GM23338 (cell line): ENCODE measurements around the gene E2F6. TPM values are rescaled to one million over a fixed set of nuclear protein-coding genes. Genes with fewer than 3 reads are reported as not detected.
A peak's percentile ranks its signal among the peaks of the same experiment; 100 is the strongest.

ENCODE experiments used
- ATAC-seq: fragments of 200-7000 bp; cut with Tn5 transposase; 3 replicates; pipeline ENCODE4 v1.9.1; 2020
- DNase-seq: peaks from one replicate; pipeline ENCODE4 v3.0.0-alpha.2; 2015; ENCODE audit warnings: low spot score
- H2AFZ ChIP-seq: fragments of 200-600 bp; sonication (generic); 2 replicates; pipeline ENCODE4 v1.8.0; 2016; ENCODE audit warnings: antibody characterized with exemption, mild to moderate bottlenecking, moderate library complexity
- H3F3A ChIP-seq: fragments of 200-600 bp; sonication (generic); replicated peaks from 2 replicates; pipeline ENCODE4 v1.8.0; 2017; ENCODE audit warnings: antibody characterized with exemption, mixed run types, low read depth
- H3K27ac ChIP-seq: fragments of 200-600 bp; sonication (generic); 2 replicates; pipeline ENCODE4 v1.6.1; 2016; ENCODE audit warnings: low read depth
- H3K27me3 ChIP-seq: fragments of 200-600 bp; sonication (generic); 2 replicates; pipeline ENCODE4 v1.8.0; 2016; ENCODE audit warnings: mild to moderate bottlenecking, mixed run types, moderate library complexity; ENCODE audit not compliant: insufficient read depth
- H3K36me3 ChIP-seq: fragments of 200-600 bp; sonication (generic); 2 replicates; pipeline ENCODE4 v1.8.0; 2016; ENCODE audit warnings: mild to moderate bottlenecking; ENCODE audit not compliant: insufficient read depth
- H3K4me1 ChIP-seq: fragments of 200-600 bp; sonication (generic); 2 replicates; pipeline ENCODE4 v1.8.0; 2016; ENCODE audit warnings: mild to moderate bottlenecking, moderate library complexity; ENCODE audit not compliant: insufficient read depth
- H3K4me2 ChIP-seq: fragments of 200-600 bp; sonication (generic); 2 replicates; pipeline ENCODE4 v1.7.1; 2017; ENCODE audit warnings: mixed run types
- H3K4me3 ChIP-seq: fragments of 200-600 bp; sonication (generic); 2 replicates; pipeline ENCODE4 v1.6.1; 2016; ENCODE audit warnings: mixed run types
- H3K79me2 ChIP-seq: fragments of 200-600 bp; sonication (generic); replicated peaks from 2 replicates; pipeline ENCODE4 v1.8.0; 2017; ENCODE audit warnings: mild to moderate bottlenecking; ENCODE audit not compliant: insufficient read depth
- H3K9me2 ChIP-seq: fragments of 200-600 bp; sonication (generic); 2 replicates; pipeline ENCODE4 v1.8.0; 2017; ENCODE audit not compliant: insufficient read depth
- H4K20me1 ChIP-seq: fragments of 200-600 bp; sonication (generic); replicated peaks from 2 replicates; pipeline ENCODE4 v1.8.0; 2017; ENCODE audit warnings: mild to moderate bottlenecking; ENCODE audit not compliant: insufficient read depth
- H3K27ac Mint-ChIP-seq: 2 replicates; pipeline ENCODE4 v1.8.0; 2020; ENCODE audit warnings: inconsistent platforms, mild to moderate bottlenecking, moderate library complexity, mixed read lengths
- H3K27me3 Mint-ChIP-seq: 3 replicates; pipeline ENCODE4 v1.8.0; 2022; ENCODE audit warnings: low read depth, mild to moderate bottlenecking, moderate library complexity, mixed read lengths, inconsistent platforms; ENCODE audit not compliant: insufficient read depth, poor library complexity
- H3K36me3 Mint-ChIP-seq: 3 replicates; pipeline ENCODE4 v1.8.0; 2021; ENCODE audit warnings: low read depth, mild to moderate bottlenecking, inconsistent platforms, moderate library complexity, mixed read lengths
- H3K4me1 Mint-ChIP-seq: 3 replicates; pipeline ENCODE4 v1.8.0; 2020; ENCODE audit warnings: mild to moderate bottlenecking, inconsistent platforms, mixed read lengths
- H3K4me3 Mint-ChIP-seq: 3 replicates; pipeline ENCODE4 v1.8.0; 2021; ENCODE audit warnings: moderate library complexity, mild to moderate bottlenecking, inconsistent platforms, mixed read lengths
- H3K9me3 Mint-ChIP-seq: 3 replicates; pipeline ENCODE4 v1.8.0; 2020; ENCODE audit warnings: moderate library complexity, mild to moderate bottlenecking, inconsistent platforms, mixed read lengths
- CREB1 ChIP-seq: fragments of 250-450 bp; sonication (Bioruptor Pico); IDR thresholded peaks from 2 replicates; pipeline ENCODE4 v1.5.0; 2020; ENCODE audit warnings: low read depth, mild to moderate bottlenecking, moderate library complexity
- CTCF ChIP-seq, 2 experiments: fragments of 200-600 bp in 1 of 2; sonication (generic) in 1 of 2; conservative IDR thresholded peaks; 2 replicates each; pipeline versions ENCODE4 v1.5.1 to v1.6.1; 2016 to 2017; ENCODE audit warnings: antibody characterized with exemption in 2 of 2, low read depth in 2 of 2, mild to moderate bottlenecking in 2 of 2, moderate library complexity in 1 of 2
- ETS1 ChIP-seq: IDR thresholded peaks from 2 replicates; pipeline ENCODE4 v1.6.1; 2016; ENCODE audit warnings: antibody characterized with exemption
- EZH2 ChIP-seq: fragments of 200-600 bp; sonication (generic); IDR thresholded peaks from one replicate; pipeline ENCODE4 v1.8.0; 2017; ENCODE audit warnings: antibody characterized with exemption, mild to moderate bottlenecking, low read depth; ENCODE audit not compliant: unreplicated experiment
- EZH2phosphoT487 ChIP-seq: fragments of 200-600 bp; sonication (generic); IDR thresholded peaks from one replicate; pipeline ENCODE4 v1.8.1; 2018; ENCODE audit warnings: antibody characterized with exemption; ENCODE audit not compliant: unreplicated experiment
- JUNB ChIP-seq: IDR thresholded peaks from one replicate; pipeline ENCODE4 v1.6.1; 2016; ENCODE audit warnings: antibody characterized with exemption; ENCODE audit not compliant: unreplicated experiment
- NANOG ChIP-seq: IDR thresholded peaks from 2 replicates; pipeline ENCODE4 v1.6.1; 2016; ENCODE audit warnings: antibody characterized with exemption, borderline replicate concordance
- POLR2AphosphoS5 ChIP-seq: IDR thresholded peaks from 2 replicates; pipeline ENCODE4 v1.6.1; 2016; ENCODE audit warnings: antibody characterized with exemption, low read depth
- STAT1 ChIP-seq: IDR thresholded peaks from one replicate; pipeline ENCODE4 v1.6.1; 2016; ENCODE audit warnings: antibody characterized with exemption; ENCODE audit not compliant: unreplicated experiment
- ZNF114 ChIP-seq: fragments of 250-450 bp; sonication (Bioruptor Pico); IDR thresholded peaks from 2 replicates; pipeline ENCODE4 v1.5.0; 2020; ENCODE audit warnings: mild to moderate bottlenecking, moderate library complexity
- ZNF331 ChIP-seq: fragments of 250-450 bp; sonication (Bioruptor Pico); IDR thresholded peaks from 2 replicates; pipeline ENCODE4 v1.5.0; 2020; ENCODE audit warnings: low read depth, mild to moderate bottlenecking, moderate library complexity
- polyA plus RNA-seq: library from polyadenylated mRNA; unstranded; fragments of >200 nt; fragmentation: Nextera tagmentation; extraction: Ambion mirVana; gene quantifications from 2 replicates; pipeline ENCODE4 v1.2.1, GENCODE V29; 2016
- total RNA-seq: library from RNA; depleted of rRNA; stranded (reverse); fragments of >200 nt; shearing (Covaris generic); gene quantifications from 2 replicates; pipeline ENCODE4 v1.2.3, GENCODE V29; 2014
- TF ChIP-seq, protein P1 (sequence below): IDR thresholded peaks from one replicate; pipeline ENCODE4 v1.6.1; 2018; ENCODE audit warnings: antibody characterized with exemption; ENCODE audit not compliant: unreplicated experiment

E2F6 gene
- total and polyA plus RNA-seq, 2 experiments from 2014 or later = 16.9 to 20.7 TPM

- TF ChIP-seq ETS1 (no peak), CREB1 (no peak), STAT1 (no peak), CTCF (conservative IDR thresholded peaks at IDR 0.05; ENCODE audit: low read depth in 2 of 2) (no peak)
- TF ChIP-seq, protein P1, sequence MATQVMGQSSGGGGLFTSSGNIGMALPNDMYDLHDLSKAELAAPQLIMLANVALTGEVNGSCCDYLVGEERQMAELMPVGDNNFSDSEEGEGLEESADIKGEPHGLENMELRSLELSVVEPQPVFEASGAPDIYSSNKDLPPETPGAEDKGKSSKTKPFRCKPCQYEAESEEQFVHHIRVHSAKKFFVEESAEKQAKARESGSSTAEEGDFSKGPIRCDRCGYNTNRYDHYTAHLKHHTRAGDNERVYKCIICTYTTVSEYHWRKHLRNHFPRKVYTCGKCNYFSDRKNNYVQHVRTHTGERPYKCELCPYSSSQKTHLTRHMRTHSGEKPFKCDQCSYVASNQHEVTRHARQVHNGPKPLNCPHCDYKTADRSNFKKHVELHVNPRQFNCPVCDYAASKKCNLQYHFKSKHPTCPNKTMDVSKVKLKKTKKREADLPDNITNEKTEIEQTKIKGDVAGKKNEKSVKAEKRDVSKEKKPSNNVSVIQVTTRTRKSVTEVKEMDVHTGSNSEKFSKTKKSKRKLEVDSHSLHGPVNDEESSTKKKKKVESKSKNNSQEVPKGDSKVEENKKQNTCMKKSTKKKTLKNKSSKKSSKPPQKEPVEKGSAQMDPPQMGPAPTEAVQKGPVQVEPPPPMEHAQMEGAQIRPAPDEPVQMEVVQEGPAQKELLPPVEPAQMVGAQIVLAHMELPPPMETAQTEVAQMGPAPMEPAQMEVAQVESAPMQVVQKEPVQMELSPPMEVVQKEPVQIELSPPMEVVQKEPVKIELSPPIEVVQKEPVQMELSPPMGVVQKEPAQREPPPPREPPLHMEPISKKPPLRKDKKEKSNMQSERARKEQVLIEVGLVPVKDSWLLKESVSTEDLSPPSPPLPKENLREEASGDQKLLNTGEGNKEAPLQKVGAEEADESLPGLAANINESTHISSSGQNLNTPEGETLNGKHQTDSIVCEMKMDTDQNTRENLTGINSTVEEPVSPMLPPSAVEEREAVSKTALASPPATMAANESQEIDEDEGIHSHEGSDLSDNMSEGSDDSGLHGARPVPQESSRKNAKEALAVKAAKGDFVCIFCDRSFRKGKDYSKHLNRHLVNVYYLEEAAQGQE = no peak
These were observed 557 bp upstream of the E2F6 start (continued) for GRCh38 chr2:11466307-11467128.

DNA sequence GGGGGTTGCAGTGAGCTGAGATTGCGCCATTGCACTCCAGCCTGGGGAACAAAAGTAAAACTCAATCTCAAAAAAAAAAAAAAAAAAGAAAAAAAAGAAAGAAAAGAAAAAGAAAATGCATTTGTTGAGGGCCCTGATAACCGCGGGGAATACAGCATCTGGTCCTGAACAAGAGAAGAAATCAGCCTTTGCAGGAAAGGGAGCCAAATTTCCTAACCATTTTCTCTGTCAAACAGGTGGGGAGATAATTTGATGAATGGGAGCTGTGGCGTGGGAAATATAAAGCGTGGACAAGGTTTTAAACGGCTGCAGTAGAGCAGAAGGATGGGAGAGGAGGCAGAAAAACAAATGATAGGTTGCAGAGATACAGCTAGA lies 864 bp downstream of the E2F6 start:
- Mint-ChIP-seq H3K9me3 (peaks cover 17% of the 10 kb centered on the region), H3K36me3 (peaks cover 31% of the 10 kb centered on the region), H3K27me3 (peaks cover 22% of the 10 kb centered on the region), H3K27ac (0 out of 2 replicates have a peak overlapping the region, but pooled peaks have one; percentile 80), H3K4me3 (peak overlapping the region; percentile 70), H3K4me1 (peaks cover 16% of the 10 kb centered on the region)
- Histone ChIP-seq H3K36me3 (peaks cover 3% of the 10 kb centered on the region; the same call in 1 of the 2 replicates), H2AFZ (0 out of 2 replicates have a peak overlapping the region, but pooled peaks have one; percentile 56), H3K9me2 (no peaks in the 10 kb centered on the region), H3K4me3 (peak overlapping the region; percentile 54), H3F3A (0 out of 2 replicates have a peak, but pooled peaks cover 3% of the 10 kb centered on the region), H3K4me1 (peaks cover 4% of the 10 kb centered on the region; the same call in 1 of the 2 replicates), H4K20me1 (peaks cover 21% of the 10 kb centered on the region), H3K27me3 (peaks cover 10% of the 10 kb centered on the region), H3K27ac (no peak overlapping the region), H3K4me2 (peak overlapping the region; percentile 75), H3K79me2 (peaks cover 52% of the 10 kb centered on the region)
- ATAC-seq = no peak
- DNase-seq = no peak
- TF ChIP-seq POLR2AphosphoS5 (no peak), CTCF (conservative IDR thresholded peaks at IDR 0.05; ENCODE audit: low read depth in 2 of 2) (no peak), CREB1 (no peak), STAT1 (no peak), EZH2 (no peak), NANOG (no peak), ZNF331 (CRISPR knock-in tag) (no peak), JUNB (no peak), ZNF114 (CRISPR knock-in tag) (no peak), EZH2phosphoT487 (no peak)
- TF ChIP-seq, protein P1 = no peak
